ENCODE measurements around the gene EFHC2.
A peak's percentile ranks its signal among the peaks of the same experiment; 100 is the strongest.
"Not testable (repeated sequence)": the region's sequence is repeated elsewhere in the genome, so short reads cannot be mapped to it uniquely, and the experiment has no call there.

EFHC2 gene

GRCh38 chrX:44227991-44228390 is 115.5 kb downstream of the EFHC2 start:
- DNase-seq: no peak

- no peak for DNase-seq
These were observed 117.8 kb downstream of the EFHC2 start for GRCh38 chrX:44225667-44226066.

DNA sequence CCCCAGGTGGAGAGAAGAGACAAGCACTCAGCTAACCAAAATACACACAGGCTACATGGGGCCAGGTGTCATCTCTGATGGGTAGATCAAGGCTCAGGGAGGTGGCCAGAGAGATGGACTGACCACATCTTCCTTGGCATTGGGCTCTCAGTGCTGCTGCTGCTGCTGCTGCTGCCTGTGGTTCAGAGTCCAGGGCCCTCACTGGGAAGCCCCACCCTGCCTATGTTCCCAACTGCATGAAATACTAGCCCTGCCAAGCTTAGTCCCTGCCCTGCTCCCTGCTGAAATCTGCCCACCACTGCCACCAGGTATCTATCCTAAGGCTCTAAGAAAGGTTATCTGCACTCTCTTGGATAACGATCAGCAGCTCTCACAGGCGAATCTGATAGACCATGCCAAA is 118.7 kb downstream of the EFHC2 start:
- DNase-seq: no peak

DNA sequence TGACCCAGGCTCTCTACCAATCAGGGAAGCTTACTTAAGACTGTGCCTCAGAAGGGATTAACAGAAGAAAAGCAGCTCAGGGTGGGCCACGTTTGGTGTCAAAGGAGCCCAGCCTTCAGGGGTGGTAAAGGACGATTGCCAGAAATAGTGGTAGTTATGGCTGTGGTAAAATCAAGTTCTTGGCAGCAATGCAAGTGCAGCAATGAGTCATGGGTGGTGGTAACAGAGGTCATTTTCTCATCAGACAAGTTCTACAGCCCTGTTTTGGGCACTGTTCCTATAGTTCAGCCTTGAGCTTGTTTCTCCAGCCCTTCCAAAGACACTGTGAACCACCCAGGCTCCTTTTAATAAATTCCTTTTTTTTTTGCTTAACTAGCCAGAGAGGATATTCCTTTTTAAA is 120.3 kb downstream of the EFHC2 start:
- DNase-seq: no peak

- no peak for DNase-seq
These were observed 125.0 kb downstream of the EFHC2 start for GRCh38 chrX:44218465-44218864.

GRCh38 chrX:44216171-44216570 is 127.3 kb downstream of the EFHC2 start:
- no peak for DNase-seq

DNA sequence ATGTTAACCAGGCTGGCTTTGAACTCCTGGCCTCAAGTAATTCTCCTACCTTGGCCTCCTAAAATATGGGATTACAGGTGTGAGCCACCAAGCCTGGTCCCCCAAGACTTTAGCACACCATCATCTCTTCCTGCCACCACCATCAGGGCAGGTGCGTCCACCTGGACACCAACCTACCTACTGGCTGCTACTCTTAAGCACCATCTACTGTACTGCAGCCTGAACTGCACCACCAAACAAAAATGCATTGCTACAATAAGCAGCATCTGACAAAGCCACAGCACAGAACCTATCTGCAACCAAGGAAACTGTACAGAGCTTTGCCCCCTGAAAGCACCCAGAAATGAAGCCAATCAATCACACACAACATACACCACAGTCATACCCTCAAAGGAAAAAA is 139.7 kb downstream of the EFHC2 start:
- peak in 1 of 2 experiments; percentile 16 for DNase-seq

DNA sequence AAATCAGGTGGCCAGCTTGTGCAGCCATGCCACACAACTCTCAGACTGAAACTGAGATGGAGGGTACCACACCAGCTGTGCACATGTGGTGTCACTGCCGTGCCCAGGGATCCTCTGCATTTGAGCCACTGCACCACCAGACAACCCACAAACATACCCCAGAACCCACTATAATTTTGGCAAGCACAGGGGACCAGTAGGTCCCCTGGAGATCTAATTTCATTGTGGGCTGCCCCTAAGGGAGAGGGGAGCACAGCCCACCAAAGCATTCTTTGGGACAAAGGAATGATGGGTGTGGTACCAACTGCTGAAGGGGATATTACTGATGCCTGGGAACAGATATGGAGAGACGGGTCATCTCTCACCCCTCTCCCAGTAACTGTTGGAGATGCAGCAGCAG is 140.9 kb downstream of the EFHC2 start:
- no peak for DNase-seq

- no peak for DNase-seq
These were observed 154.4 kb downstream of the EFHC2 start for GRCh38 chrX:44189116-44189515.

- DNase-seq: not testable (repeated sequence)
These were observed 155.6 kb downstream of the EFHC2 start for GRCh38 chrX:44187915-44188314.

GRCh38 chrX:44183329-44183728 is 160.1 kb downstream of the EFHC2 start:
- peak; percentile 81 to 91 for DNase-seq

DNA sequence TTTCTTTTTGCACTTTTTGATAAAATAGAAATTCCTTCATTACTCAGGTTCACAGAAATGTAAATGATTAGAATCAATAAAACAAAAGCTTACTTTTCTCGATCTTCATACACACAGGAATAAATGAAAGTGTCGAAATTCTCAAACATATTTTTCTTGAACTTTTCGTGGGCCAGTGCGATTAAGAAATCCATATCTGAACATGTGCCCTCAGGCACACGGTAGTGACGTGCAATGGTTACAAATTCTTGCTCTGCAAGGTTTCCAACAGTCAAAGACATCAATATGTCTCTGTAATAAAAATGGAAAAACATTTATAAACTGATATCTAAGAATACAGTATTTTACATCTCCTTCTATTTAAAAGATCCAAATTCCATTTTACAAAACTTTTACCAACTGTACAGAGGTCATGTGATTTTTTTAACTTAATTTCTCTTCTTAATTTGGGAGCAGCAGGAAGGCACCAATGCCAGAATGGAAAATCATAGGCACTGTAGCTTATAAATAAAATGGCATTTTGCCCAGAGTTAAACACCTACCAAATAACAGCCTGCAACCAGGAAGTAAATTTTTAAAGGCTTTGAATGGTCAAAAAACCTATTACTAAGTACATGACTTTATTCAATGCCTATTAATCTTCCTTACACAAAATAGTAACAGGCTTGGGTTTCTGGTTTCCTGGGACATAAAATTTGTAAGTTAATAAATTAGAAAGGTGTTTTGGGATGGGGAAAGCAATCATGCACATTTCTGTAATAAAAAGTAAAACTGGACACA is 165.0 kb downstream of the EFHC2 start:
- DNase-seq: peak; percentile 58 to 85

- no peak for DNase-seq
These were observed 168.0 kb downstream of the EFHC2 start for GRCh38 chrX:44175455-44175854.

- DNase-seq: no peak
These were observed 169.4 kb downstream of the EFHC2 start for GRCh38 chrX:44174061-44174460.

DNA sequence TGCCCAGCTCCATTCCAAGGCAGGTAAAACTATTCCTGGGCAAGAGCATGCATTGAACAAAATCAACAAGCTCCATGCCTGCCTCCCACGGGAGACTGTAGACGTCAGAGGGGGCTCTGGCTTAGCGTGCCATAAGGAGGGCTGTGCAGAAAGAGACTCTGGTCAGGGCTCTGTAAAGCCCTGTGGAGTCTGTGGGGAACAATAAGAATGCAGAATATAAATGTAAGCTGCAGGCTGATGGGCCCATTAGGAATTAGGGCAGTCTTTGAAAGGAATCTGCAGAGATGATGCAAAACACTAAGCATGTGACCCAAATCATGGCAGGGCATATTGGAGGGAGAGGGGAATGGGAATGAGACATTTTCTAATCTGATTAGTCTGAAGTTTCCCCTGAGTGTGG is 170.3 kb downstream of the EFHC2 start:
- no peak for DNase-seq

GRCh38 chrX:44167116-44167515 is 176.4 kb downstream of the EFHC2 start:
- no peak for DNase-seq

DNA sequence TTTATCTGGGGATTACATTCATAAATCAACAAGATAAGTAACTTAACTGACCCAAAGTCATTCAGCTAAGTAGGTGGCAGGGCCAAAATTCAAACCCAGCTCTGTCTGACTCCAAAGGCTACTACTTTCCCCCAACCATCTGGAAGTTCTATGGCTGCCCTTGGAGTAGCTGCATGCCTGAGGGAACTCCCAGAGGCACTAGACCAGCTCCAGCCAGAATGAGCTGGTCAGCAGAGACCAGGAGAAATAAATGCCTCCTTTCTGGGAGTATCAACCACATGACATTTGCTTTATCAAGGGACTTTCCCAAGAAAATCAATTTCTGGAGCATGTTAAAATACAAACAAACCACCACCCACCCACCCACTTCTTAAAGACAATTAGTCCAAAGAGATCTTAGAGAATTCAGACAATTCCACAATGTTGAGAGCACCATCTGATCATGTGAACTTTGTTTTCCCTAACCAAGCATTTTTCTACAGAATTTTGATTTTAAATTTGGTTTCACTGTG is 180.5 kb downstream of the EFHC2 start:
- DNase-seq: no peak

- no peak for DNase-seq
These were observed 185.6 kb downstream of the EFHC2 start for GRCh38 chrX:44157858-44158257.

GRCh38 chrX:44157283-44157682 is 186.2 kb downstream of the EFHC2 start:
- DNase-seq: no peak

- peak in 1 of 2 experiments; percentile 36 for DNase-seq
These were observed 186.7 kb downstream of the EFHC2 start for GRCh38 chrX:44156726-44157125.

DNA sequence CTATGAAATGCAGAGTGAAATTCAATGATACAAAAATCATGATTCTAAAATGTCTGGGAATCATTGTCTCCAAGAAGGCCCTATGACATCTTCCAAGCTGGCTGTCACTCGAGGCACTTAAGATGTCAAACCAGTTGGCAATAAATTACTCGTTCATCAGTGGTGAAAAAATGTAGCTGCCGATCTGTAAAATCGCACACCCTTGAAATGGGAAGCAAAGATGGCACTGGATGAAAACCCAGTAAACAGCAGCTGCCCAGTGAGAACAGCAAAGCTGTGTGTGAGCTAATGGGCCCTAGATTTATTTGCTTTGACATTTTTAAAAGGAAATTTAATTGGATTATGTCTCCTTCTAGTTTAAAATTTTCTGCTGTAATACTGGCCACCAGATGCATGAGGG is 188.3 kb downstream of the EFHC2 start:
- no peak for DNase-seq

DNA sequence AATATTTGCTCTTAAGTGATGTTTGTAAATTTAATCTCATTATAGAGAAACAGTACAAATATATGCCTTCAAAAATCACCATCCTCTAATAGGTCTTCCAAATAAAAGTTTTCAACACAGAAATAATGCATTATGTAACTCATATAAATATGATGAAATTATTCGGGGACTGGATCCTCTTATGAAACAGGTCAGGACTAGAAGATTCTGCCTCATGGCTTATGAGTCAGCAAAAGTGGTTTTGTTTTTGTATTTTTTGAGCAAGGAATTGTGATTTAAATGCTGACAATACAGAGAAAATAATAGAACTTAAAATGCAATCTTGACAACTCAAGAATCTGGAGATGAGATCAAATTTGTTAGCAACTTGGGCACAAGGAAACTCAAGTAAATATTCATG is 190.6 kb downstream of the EFHC2 start:
- DNase-seq: no peak

GRCh38 chrX:44147130-44147529 is 196.3 kb downstream of the EFHC2 start:
- peak in 1 of 2 experiments; percentile 28 for DNase-seq

DNA sequence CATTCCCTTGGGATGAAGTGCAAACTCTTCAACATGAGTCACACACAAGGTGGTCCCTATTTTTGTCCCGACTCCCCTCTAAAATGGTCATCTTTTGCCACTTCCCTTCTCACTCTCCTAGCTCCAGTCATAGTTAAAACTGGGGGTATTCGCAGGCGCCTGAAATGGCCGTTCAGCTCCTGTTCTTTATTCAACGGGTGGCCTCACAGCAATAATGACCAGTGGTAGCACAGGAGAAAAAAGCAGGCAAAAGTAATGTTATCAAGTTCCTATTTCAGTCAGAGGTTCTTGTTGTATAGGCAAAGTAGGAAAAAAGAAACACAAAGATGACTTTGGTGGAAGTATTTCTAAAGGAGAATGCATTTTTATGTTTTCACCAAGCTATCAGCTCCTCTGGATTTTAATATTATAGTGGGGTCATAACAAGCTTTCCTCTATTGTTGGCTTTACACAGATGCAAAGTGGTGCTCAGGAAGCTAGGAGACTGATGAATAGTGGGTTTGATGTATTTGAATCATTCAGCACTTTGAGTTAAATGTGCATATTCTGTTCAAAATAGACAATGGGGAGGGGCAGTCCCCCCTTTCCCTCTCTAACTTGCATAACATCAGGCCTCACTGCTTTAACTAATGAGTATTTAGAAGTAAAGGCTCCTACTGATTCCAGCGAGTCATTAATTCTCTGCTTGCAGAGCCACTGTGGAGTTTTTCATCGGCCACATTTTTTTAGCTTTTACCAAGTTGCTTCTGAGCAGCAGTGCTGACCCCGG is 199.1 kb downstream of the EFHC2 start:
- DNase-seq: no peak

Data from NCI-H2081 (cell line).